AG09309 (cell line): Measurements from ENCODE around the gene CPLANE2.
"Not testable (repeated sequence)": the region's sequence is repeated elsewhere in the genome, so short reads cannot be mapped to it uniquely, and the experiment has no call there.

Source experiments
- DNase-seq: peaks from one replicate; pipeline ENCODE4 v3.0.0-alpha.2; 2010; ENCODE audit warnings: low read depth
- H3K4me3 ChIP-seq: 2 replicates; pipeline ENCODE4 v1.5.1; 2011; ENCODE audit warnings: mild to moderate bottlenecking, low read depth, low read length, moderate library complexity; ENCODE audit not compliant: control insufficient read depth
- CTCF ChIP-seq: IDR thresholded peaks from 2 replicates; pipeline ENCODE4 v1.5.1; 2011; ENCODE audit warnings: mild to moderate bottlenecking, low read depth, low read length, inconsistent platforms; ENCODE audit not compliant: insufficient read depth, control insufficient read depth; ENCODE audit errors: missing control alignments

Gene CPLANE2

DNA sequence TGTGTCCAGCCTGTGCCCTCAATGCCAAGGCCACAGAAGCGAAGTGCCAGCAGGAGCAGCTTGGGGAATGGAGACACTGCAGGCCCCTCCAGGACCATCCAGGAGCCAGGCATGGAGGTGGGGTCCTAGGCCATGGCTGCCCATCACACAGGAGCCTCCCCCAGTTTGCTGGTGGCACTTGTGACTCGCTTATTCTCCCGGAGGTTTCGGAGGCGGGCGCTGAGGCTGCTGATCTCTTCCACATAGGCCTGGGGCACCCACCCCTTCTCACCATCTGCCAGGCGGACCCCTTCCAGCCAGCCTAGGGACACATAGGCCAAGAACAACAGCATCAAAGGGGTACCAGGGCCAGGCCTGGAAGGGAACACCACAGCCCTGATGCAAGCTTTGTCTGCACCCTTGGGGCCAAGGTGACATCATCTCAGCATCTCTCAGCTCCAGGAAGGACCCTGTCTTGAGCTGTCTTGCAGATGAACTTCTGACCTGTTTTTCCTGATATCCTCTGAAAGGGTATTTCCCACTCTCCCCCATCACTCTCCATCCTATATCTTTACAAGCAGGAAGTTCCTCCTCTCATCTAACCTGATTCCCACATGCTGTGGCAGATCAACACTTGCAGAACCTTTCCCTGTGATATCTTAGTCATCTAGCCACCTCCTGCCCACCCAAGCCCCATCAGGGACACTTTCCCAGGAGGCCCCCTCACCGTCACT lies 38.4 kb downstream of the CPLANE2 start:
- no peak for TF ChIP-seq CTCF
- no peak overlapping the region for H3K4me3 ChIP-seq
- no peak for DNase-seq

DNA sequence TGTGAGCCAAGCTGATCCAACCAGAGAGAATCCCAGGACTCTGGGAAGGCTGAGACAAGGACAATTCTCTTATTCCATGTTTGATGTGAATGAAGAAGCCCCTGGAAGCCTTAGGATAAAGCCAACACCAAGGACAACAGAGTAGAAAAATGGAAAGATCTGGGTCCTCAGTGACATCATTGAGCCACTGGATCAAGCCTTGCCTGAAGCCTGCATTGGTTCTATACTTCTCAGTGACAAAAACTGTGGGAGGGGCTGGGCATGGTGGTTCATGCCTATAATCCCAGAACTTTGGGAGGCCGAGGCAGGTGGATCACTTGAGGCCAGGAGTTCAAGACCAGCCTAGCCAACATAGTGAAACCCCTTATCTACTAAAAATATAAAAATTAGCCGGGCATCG lies 40.1 kb downstream of the CPLANE2 start:
- no peak overlapping the region for H3K4me3 ChIP-seq
- DNase-seq: no peak
- TF ChIP-seq CTCF: no peak

DNA sequence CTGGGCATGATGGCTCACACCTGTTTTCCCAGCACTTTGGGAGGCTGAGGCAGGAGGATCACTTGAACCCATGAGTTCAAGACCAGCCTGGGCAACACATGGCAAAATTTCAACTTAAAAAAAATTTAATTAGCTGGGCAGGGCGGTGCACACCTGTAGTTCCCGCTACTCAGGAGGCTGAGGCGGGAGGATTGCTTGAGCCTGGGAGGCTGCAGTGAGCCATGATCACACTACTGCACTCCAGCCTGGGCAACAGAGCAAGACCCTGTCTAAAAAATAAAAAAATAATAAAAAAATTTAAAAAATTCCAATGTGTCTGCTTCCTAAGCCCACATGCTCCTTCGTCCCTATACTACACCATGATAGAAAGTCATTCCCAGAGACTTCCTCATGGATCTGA lies 40.8 kb downstream of the CPLANE2 start:
- not testable (repeated sequence) for H3K4me3 ChIP-seq, DNase-seq

- DNase-seq: peak; percentile 2
- H3K4me3 ChIP-seq: no peak overlapping the region
- TF ChIP-seq CTCF: no peak
These were observed 41.5 kb downstream of the CPLANE2 start for GRCh38 chr1:16195518-16195905.

DNA sequence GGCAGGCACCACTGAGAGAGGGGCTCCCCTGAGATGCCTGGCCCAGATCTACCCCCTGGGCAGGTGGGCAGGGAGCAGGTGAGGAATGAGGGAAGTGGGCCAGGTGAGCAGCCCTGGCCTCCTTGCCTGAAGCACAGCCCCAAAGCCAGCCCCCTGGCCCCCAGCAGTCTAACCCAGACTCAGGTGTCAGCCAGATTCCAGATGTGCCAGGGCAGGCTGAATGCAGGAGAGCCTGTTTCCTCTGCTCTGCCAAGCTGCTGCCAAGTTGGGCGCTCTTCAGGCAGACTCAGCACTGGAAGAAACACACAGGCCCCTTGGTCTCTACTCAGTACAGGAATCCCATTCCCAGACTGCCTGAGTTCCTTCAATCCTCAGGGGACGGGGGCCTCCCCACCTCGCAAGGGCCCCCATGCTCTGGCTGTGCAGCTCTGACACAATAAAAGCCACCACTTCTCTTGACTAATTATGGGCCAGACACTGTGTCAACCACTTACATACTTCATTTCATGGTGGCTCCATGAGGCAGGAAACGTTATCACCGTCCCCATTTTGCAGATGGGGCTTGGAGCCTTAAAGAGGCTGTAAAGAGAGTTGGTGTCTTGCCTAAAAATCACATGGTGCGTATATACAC lies 45.0 kb downstream of the CPLANE2 start:
- no peak for DNase-seq
- no peak for TF ChIP-seq CTCF
- no peak overlapping the region for H3K4me3 ChIP-seq

- no peak for TF ChIP-seq CTCF
- no peak for DNase-seq
- H3K4me3 ChIP-seq: no peak overlapping the region
These were observed 45.7 kb downstream of the CPLANE2 start for GRCh38 chr1:16191309-16191708.

- no peak for TF ChIP-seq CTCF
- no peak overlapping the region for H3K4me3 ChIP-seq
- DNase-seq: no peak
These were observed 46.9 kb downstream of the CPLANE2 start for GRCh38 chr1:16189921-16190621.
